Neural crest cell (in vitro differentiated cells): Measurements from ENCODE around the gene CD2. TPM values are rescaled to one million over a fixed set of nuclear protein-coding genes. Genes with fewer than 3 reads are reported as not detected.

Experiments
- DNase-seq: peaks from one replicate; pipeline ENCODE4 v3.0.0; 2021; ENCODE audit warnings: low read depth, mixed read lengths, low spot score
- H3K27ac Mint-ChIP-seq: one replicate; pipeline ENCODE4 v1.8.0; 2021; ENCODE audit warnings: mild to moderate bottlenecking, mixed read lengths; ENCODE audit not compliant: unreplicated experiment
- H3K27me3 Mint-ChIP-seq: 2 replicates; pipeline ENCODE4 v1.8.0; 2021; ENCODE audit warnings: low read depth, mild to moderate bottlenecking, mixed read lengths
- H3K36me3 Mint-ChIP-seq: 2 replicates; pipeline ENCODE4 v1.8.0; 2021; ENCODE audit warnings: low read depth, mild to moderate bottlenecking, mixed read lengths
- H3K4me1 Mint-ChIP-seq: 2 replicates; pipeline ENCODE4 v1.8.0; 2021; ENCODE audit warnings: mixed read lengths
- H3K4me3 Mint-ChIP-seq: one replicate; pipeline ENCODE4 v1.8.0; 2021; ENCODE audit warnings: mild to moderate bottlenecking, mixed read lengths
- H3K9me3 Mint-ChIP-seq: 2 replicates; pipeline ENCODE4 v1.8.0; 2021; ENCODE audit warnings: mixed read lengths
- CTCF ChIP-seq: fragments of 200-600 bp; sonication (generic); conservative IDR thresholded peaks from 2 replicates; pipeline ENCODE4 v1.5.0; 2021; ENCODE audit warnings: antibody characterized with exemption, mild to moderate bottlenecking
- total RNA-seq: library from RNA; stranded (reverse); gene quantifications from 2 replicates; pipeline ENCODE4 v1.2.1, GENCODE V29; 2021

The CD2 gene
- total RNA-seq, 1 donor from 2014 or later: not detected

GRCh38 chr1:116791727-116792126, 37.5 kb downstream of the CD2 start:
- Mint-ChIP-seq H3K27ac (no peak overlapping the region), H3K4me3 (no peak overlapping the region), H3K9me3 (peaks cover 5% of the 10 kb centered on the region), H3K4me1 (no peaks in the 10 kb centered on the region), H3K27me3 (peaks cover 6% of the 10 kb centered on the region), H3K36me3 (no peaks in the 10 kb centered on the region)
- no peak for TF ChIP-seq CTCF
- no peak for DNase-seq

GRCh38 chr1:116793357-116793935, 39.2 kb downstream of the CD2 start:
- Mint-ChIP-seq H3K27me3 (peaks cover 6% of the 10 kb centered on the region), H3K9me3 (peaks cover 5% of the 10 kb centered on the region), H3K36me3 (no peaks in the 10 kb centered on the region), H3K4me1 (no peaks in the 10 kb centered on the region), H3K4me3 (no peak overlapping the region), H3K27ac (no peak overlapping the region)
- TF ChIP-seq CTCF: no peak
- DNase-seq: no peak

- no peak for TF ChIP-seq CTCF
- no peaks in the 10 kb centered on the region for H3K4me1 Mint-ChIP-seq
- no peaks in the 10 kb centered on the region for H3K36me3 Mint-ChIP-seq
- H3K9me3 Mint-ChIP-seq: peaks cover 5% of the 10 kb centered on the region
- no peak overlapping the region for H3K4me3 Mint-ChIP-seq
- H3K27me3 Mint-ChIP-seq: peaks cover 6% of the 10 kb centered on the region
- H3K27ac Mint-ChIP-seq: no peak overlapping the region
- DNase-seq: no peak
Measured at GRCh38 chr1:116794371-116794770, 40.1 kb downstream of the CD2 start.

GRCh38 chr1:116794804-116795481, 40.7 kb downstream of the CD2 start:
- Mint-ChIP-seq H3K36me3 (no peaks in the 10 kb centered on the region), H3K27me3 (peaks cover 6% of the 10 kb centered on the region), H3K4me1 (no peaks in the 10 kb centered on the region), H3K9me3 (peaks cover 2% of the 10 kb centered on the region), H3K27ac (no peak overlapping the region), H3K4me3 (no peak overlapping the region)
- TF ChIP-seq CTCF: no peak
- no peak for DNase-seq

GRCh38 chr1:116795482-116795829, 41.2 kb downstream of the CD2 start:
- Mint-ChIP-seq H3K27ac (no peak overlapping the region), H3K36me3 (no peaks in the 10 kb centered on the region), H3K4me1 (no peaks in the 10 kb centered on the region), H3K4me3 (no peak overlapping the region), H3K9me3 (no peaks in the 10 kb centered on the region), H3K27me3 (peaks cover 4% of the 10 kb centered on the region)
- DNase-seq: no peak
- no peak for TF ChIP-seq CTCF
